Kidney epithelial cell (primary cell): ENCODE results near the gene LCORL. TPM values are rescaled to one million over a fixed set of nuclear protein-coding genes. Genes with fewer than 3 reads are reported as not detected.

Experiments used
- DNase-seq: peaks from one replicate; pipeline ENCODE4 v3.0.0-alpha.2; 2010; ENCODE audit warnings: low read depth
- H3K27me3 ChIP-seq: 2 replicates; pipeline ENCODE4 v1.6.0; 2011; ENCODE audit warnings: low read length; ENCODE audit not compliant: control insufficient read depth, insufficient read depth
- H3K36me3 ChIP-seq: 2 replicates; pipeline ENCODE4 v1.5.1; 2011; ENCODE audit warnings: low read length; ENCODE audit not compliant: control insufficient read depth, insufficient read depth
- H3K4me3 ChIP-seq: 2 replicates; pipeline ENCODE4 v1.5.1; 2011; ENCODE audit warnings: low read depth, mild to moderate bottlenecking, control low read depth, low read length
- total RNA-seq: library from RNA; depleted of rRNA; stranded (reverse); fragments of >200 nt; gene quantifications from 2 replicates; pipeline ENCODE4 v1.2.3, GENCODE V29; 2015
- TF ChIP-seq, protein P1 (sequence below): IDR thresholded peaks from 2 replicates; pipeline ENCODE4 v1.5.1; 2011; ENCODE audit warnings: mild to moderate bottlenecking, moderate library complexity, low read length, control low read depth, inconsistent platforms; ENCODE audit not compliant: insufficient read depth, poor library complexity, severe bottlenecking

Gene LCORL
- total RNA-seq, 1 donor from 2014 or later = 35.2 TPM

DNA sequence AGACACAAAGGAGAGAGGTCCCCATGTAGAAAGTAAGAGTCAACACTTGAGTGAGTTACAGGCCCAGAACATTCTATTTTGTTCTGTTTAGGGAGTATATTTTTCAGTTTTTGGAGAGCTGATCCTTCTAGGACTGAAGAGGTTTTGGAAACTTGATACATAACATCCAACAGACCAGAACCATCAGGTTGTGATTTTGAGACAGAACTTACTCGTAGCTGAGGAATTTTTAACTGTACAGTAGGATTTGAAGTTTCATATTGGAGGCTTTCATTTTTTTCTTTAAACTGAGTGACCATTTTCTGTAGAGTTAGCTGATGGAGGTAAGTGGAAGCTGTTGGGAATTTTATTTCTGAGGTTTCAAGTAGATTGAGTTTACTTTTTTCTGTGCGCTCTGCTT lies 137.5 kb downstream of the LCORL start:
- DNase-seq = no peak
- H3K27me3 ChIP-seq = no peaks in the 10 kb centered on the region
- TF ChIP-seq, protein P1, sequence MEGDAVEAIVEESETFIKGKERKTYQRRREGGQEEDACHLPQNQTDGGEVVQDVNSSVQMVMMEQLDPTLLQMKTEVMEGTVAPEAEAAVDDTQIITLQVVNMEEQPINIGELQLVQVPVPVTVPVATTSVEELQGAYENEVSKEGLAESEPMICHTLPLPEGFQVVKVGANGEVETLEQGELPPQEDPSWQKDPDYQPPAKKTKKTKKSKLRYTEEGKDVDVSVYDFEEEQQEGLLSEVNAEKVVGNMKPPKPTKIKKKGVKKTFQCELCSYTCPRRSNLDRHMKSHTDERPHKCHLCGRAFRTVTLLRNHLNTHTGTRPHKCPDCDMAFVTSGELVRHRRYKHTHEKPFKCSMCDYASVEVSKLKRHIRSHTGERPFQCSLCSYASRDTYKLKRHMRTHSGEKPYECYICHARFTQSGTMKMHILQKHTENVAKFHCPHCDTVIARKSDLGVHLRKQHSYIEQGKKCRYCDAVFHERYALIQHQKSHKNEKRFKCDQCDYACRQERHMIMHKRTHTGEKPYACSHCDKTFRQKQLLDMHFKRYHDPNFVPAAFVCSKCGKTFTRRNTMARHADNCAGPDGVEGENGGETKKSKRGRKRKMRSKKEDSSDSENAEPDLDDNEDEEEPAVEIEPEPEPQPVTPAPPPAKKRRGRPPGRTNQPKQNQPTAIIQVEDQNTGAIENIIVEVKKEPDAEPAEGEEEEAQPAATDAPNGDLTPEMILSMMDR = no peak
- H3K4me3 ChIP-seq = no peak overlapping the region
- no peaks in the 10 kb centered on the region for H3K36me3 ChIP-seq

DNA sequence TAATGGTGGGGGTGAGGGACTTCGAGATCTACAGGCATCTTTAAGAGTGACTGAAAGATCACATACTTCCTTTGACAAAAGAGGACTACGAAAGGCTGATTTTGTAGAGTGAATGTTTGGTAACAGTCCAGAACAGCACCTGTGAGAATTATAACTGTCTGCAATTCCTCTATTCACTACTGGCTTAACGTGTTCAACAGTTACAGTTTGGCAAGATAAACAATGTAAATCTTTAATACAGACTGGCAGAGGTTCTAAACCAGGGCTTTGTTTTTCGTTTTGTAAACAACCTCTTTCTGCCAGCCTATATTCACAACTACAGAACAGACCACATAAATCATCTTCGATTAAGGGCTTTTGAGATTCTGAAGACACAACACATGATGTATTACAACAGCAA lies 143.9 kb downstream of the LCORL start:
- no peak for DNase-seq
- Histone ChIP-seq H3K36me3 (no peaks in the 10 kb centered on the region), H3K27me3 (no peaks in the 10 kb centered on the region), H3K4me3 (no peak overlapping the region)
- TF ChIP-seq, protein P1 = no peak

DNA sequence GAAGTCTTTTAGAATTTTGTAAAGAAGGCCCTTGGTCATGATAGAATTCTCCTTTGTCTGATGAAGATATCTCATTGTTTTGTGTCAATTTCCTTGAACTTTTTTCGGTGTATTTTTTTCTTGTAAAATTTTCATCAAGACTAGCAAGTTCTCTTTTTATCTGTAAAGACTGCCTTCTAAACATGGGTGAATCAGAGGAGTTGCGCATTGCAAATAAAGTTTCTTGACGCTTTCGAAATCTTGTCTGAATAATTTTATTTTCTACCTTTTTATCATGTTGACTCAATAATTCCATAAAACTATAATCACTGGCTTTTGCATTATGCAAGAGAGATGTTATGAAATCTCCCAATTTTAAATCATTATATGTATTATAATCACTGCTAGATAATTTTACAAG lies 144.6 kb downstream of the LCORL start:
- Histone ChIP-seq H3K36me3 (no peaks in the 10 kb centered on the region), H3K27me3 (no peaks in the 10 kb centered on the region), H3K4me3 (no peak overlapping the region)
- TF ChIP-seq, protein P1 = no peak
- no peak for DNase-seq

DNA sequence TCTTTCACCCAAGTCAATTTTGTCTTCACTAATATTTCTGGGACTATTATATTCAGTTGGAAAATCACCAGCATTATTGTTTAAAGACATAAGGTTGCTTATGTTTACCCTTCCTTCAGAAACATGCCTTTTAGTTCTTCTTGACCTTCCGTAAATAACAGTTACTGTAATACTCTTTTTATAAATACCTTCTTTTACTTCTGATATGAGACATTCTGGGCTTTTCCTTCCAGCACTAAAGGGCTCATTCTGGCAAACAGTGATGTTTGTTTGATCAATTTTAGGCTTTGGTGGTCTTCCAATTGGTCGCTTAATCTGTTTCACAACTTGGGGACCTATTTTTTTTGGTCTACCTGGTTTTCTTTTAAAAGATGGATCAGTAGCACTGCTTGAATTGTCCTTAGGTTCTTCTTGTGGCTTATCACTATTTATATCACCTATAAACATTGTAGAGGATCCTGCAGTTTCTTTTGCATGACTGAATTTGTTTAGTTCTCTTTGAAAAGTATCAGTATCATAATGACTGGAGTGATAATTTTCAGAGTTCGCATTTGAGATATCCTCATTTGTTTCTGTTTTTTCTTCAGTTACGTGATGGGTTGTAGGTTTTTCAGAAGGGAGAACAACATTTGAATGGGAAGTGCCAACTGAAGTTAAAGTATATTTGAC lies 146.0 kb downstream of the LCORL start:
- Histone ChIP-seq H3K4me3 (no peak overlapping the region), H3K27me3 (no peaks in the 10 kb centered on the region), H3K36me3 (no peaks in the 10 kb centered on the region)
- DNase-seq = no peak
- TF ChIP-seq, protein P1 = no peak

DNA sequence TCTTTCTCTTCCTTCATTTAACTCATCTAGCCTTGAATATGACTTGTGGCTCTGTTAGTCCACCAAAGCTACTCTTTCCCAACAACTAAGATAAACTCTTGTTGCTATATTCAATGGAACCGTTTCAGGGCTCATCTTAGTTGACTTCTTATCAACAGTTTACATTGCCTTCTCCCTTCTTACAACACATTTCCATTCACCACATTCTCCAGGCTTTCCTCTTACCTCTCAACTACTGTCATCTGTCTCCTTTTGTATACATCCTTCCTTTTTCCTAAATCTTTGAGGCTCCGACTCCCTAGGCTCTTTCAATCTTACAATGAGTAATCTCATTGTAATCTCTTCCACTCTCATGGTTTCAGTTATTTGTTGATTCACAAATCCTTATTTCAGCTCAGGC lies 152.2 kb downstream of the LCORL start:
- TF ChIP-seq, protein P1 = no peak
- DNase-seq = no peak
- Histone ChIP-seq H3K36me3 (no peaks in the 10 kb centered on the region), H3K4me3 (no peak overlapping the region), H3K27me3 (no peaks in the 10 kb centered on the region)

DNA sequence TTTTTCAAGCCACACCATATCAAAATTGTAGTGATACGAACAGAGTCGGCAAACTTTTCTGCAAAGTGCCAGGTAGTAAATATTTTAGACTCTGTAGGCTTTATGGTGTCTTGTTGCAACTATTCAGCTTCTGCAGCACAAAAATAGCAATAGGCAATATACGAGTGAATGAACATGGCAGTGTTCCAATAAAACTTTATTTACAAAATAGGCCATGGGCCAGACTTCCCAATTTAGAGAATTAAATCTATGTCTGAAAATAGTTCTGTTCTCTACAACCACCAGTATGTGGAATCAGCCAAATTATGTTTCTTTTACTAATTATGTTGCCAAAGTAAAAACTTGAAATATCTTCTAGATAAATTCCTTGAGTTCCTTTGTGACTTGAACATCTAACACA lies 154.3 kb downstream of the LCORL start:
- no peak for DNase-seq
- no peaks in the 10 kb centered on the region for H3K27me3 ChIP-seq
- H3K4me3 ChIP-seq = no peak overlapping the region
- TF ChIP-seq, protein P1 = no peak
- H3K36me3 ChIP-seq = no peaks in the 10 kb centered on the region
